Measurements from ENCODE around the gene TMEM19.

The TMEM19 gene

GRCh38 chr12:71726548-71726947, 40.7 kb downstream of the TMEM19 start:
- no peak for TF ChIP-seq CTCF (IDR thresholded peaks at IDR 0.05; ENCODE audit: insufficient read depth, low read length, missing control alignments)
- POLR2A ChIA-PET, result no interaction called here
- CTCF ChIA-PET, result interaction anchor here (0.9 kb wide), 1 partner anchor 20 kb away, joined by 5 read pairs; no protein-coding TSS in a partner anchor
- no peak overlapping the region for H3K4me3 ChIP-seq (ENCODE audit: low read depth, low read length)
- no peak for DNase-seq (ENCODE audit: low read depth, low spot score)

- DNase-seq (ENCODE audit: low read depth, low spot score), result no peak
- no peak for TF ChIP-seq CTCF (IDR thresholded peaks at IDR 0.05; ENCODE audit: insufficient read depth, low read length, missing control alignments)
- ChIA-PET CTCF (no interaction called here), POLR2A (no interaction called here)
- H3K4me3 ChIP-seq (ENCODE audit: low read depth, low read length), result no peak overlapping the region
Observed at GRCh38 chr12:71727958-71728357, 42.1 kb downstream of the TMEM19 start.

GRCh38 chr12:71730936-71731335, 45.1 kb downstream of the TMEM19 start:
- no peak for DNase-seq (ENCODE audit: low read depth, low spot score)
- CTCF ChIA-PET, result interaction anchor here (1.5 to 2.1 kb wide), 2 partner anchors 16 to 97 kb away, joined by 4 to 12 read pairs; no protein-coding TSS in a partner anchor
- TF ChIP-seq CTCF (IDR thresholded peaks at IDR 0.05; ENCODE audit: insufficient read depth, low read length, missing control alignments), result no peak
- no peak overlapping the region for H3K4me3 ChIP-seq (ENCODE audit: low read depth, low read length)
- POLR2A ChIA-PET, result no interaction called here

GRCh38 chr12:71731439-71732356, 45.8 kb downstream of the TMEM19 start:
- CTCF ChIA-PET, result interaction anchor here (0.8 to 2.1 kb wide), 4 partner anchors 15 to 97 kb away, joined by 3 to 12 read pairs (median 4); partner anchors contain the start of genes THAP2 and ZFC3H1
- TF ChIP-seq CTCF (IDR thresholded peaks at IDR 0.05; ENCODE audit: insufficient read depth, low read length, missing control alignments), result no peak
- POLR2A ChIA-PET, result no interaction called here
- DNase-seq (ENCODE audit: low read depth, low spot score), result peak; percentile 38
- H3K4me3 ChIP-seq (ENCODE audit: low read depth, low read length), result no peak overlapping the region

GRCh38 chr12:71732357-71732712, 46.5 kb downstream of the TMEM19 start:
- ChIA-PET CTCF (interaction anchor here (0.8 to 2.1 kb wide), 3 partner anchors 15 to 69 kb away, joined by 3 to 12 read pairs (median 3); partner anchors contain the start of genes THAP2 and ZFC3H1), POLR2A (no interaction called here)
- no peak overlapping the region for H3K4me3 ChIP-seq (ENCODE audit: low read depth, low read length)
- DNase-seq (ENCODE audit: low read depth, low spot score), result no peak
- TF ChIP-seq CTCF (IDR thresholded peaks at IDR 0.05; ENCODE audit: insufficient read depth, low read length, missing control alignments), result no peak

- H3K4me3 ChIP-seq (ENCODE audit: low read depth, low read length), result no peak overlapping the region
- no peak for DNase-seq (ENCODE audit: low read depth, low spot score)
- ChIA-PET POLR2A (no interaction called here), CTCF (interaction anchor here (6.0 kb wide), 1 partner anchor 10 kb away, joined by 57 read pairs; no protein-coding TSS in a partner anchor)
- no peak for TF ChIP-seq CTCF (IDR thresholded peaks at IDR 0.05; ENCODE audit: insufficient read depth, low read length, missing control alignments)
Observed at GRCh38 chr12:71737197-71737596, 51.3 kb downstream of the TMEM19 start.

All from AG04449 (cell line).